Measurements from ENCODE around the gene VSTM2A.

The VSTM2A gene

GRCh38 chr7:54591404-54592386 is 49.5 kb downstream of the VSTM2A start:
- DNase-seq (ENCODE audit: extremely low read depth, low read depth): no peak
- no peak overlapping the region for H3K4me3 ChIP-seq (replicated peaks; ENCODE audit: low read depth, low read length)
- TF ChIP-seq CTCF (IDR thresholded peaks at IDR 0.05; ENCODE audit: low read depth, low read length, missing control alignments): no peak

- TF ChIP-seq CTCF (IDR thresholded peaks at IDR 0.05; ENCODE audit: low read depth, low read length, missing control alignments): no peak
Observed at GRCh38 chr7:54596747-54597146, 54.6 kb downstream of the VSTM2A start.

GRCh38 chr7:54615537-54615936 is 73.4 kb downstream of the VSTM2A start:
- no peak for TF ChIP-seq CTCF (IDR thresholded peaks at IDR 0.05; ENCODE audit: low read depth, low read length, missing control alignments)
- H3K4me3 ChIP-seq (replicated peaks; ENCODE audit: low read depth, low read length): no peak overlapping the region
- DNase-seq (ENCODE audit: extremely low read depth, low read depth): no peak

More at GRCh38 chr7:54596747-54597146, 54.6 kb downstream of the VSTM2A start:
- no peak overlapping the region for H3K4me3 ChIP-seq (replicated peaks; ENCODE audit: low read depth, low read length)
- no peak for DNase-seq (ENCODE audit: extremely low read depth, low read depth)

All from HFF-Myc (cell line).